Small intestine (tissue), 7 donors: Measurements from ENCODE around the gene IGFL1. TPM values are rescaled to one million over a fixed set of nuclear protein-coding genes. Genes with fewer than 3 reads are reported as not detected.
"Not testable (repeated sequence)": the region's sequence is repeated elsewhere in the genome, so short reads cannot be mapped to it uniquely, and the experiment has no call there.

Source experiments
- DNase-seq, 2 donors: peaks; one replicate each; pipeline versions ENCODE4 v3.0.0 to v3.0.0-alpha.2; 2013
- FAIRE-seq: peaks from 2 replicates; lab custom pipeline; 2012; peaks lifted over from hg19 to GRCh38; lab: Jason Lieb, UNC
- H3K27ac ChIP-seq, 3 donors: one replicate each; pipeline ENCODE4 v1.5.1; 2013; ENCODE audit warnings: low read length in 2 of 3, mild to moderate bottlenecking in 2 of 3, control low read depth in 1 of 3, inconsistent platforms in 1 of 3, low read depth in 1 of 3, moderate library complexity in 1 of 3
- H3K27me3 ChIP-seq, 3 donors: one replicate each; pipeline ENCODE4 v1.6.1; 2013; ENCODE audit warnings: low read length in 3 of 3, inconsistent platforms in 1 of 3; ENCODE audit not compliant: control insufficient read depth in 3 of 3, insufficient read depth in 3 of 3
- H3K36me3 ChIP-seq, 3 donors: one replicate each; pipeline ENCODE4 v1.6.1; 2013; ENCODE audit warnings: low read length in 3 of 3, inconsistent platforms in 1 of 3, low read depth in 1 of 3, mild to moderate bottlenecking in 1 of 3, moderate library complexity in 1 of 3; ENCODE audit not compliant: control insufficient read depth in 3 of 3, insufficient read depth in 2 of 3
- H3K4me1 ChIP-seq, 3 donors: one replicate each; pipeline ENCODE4 v1.6.1; 2013; ENCODE audit warnings: low read length in 2 of 3, inconsistent platforms in 1 of 3, low read depth in 1 of 3, mild to moderate bottlenecking in 1 of 3, moderate library complexity in 1 of 3; ENCODE audit not compliant: control insufficient read depth in 3 of 3, insufficient read depth in 2 of 3
- H3K4me3 ChIP-seq, 3 donors: one replicate each; pipeline ENCODE4 v1.5.1; 2013; ENCODE audit warnings: low read length in 3 of 3, control low read depth in 1 of 3, inconsistent platforms in 1 of 3, low read depth in 1 of 3, mild to moderate bottlenecking in 1 of 3, moderate library complexity in 1 of 3
- H3K9me3 ChIP-seq, 2 donors: one replicate each; pipeline ENCODE4 v1.6.1; 2013; ENCODE audit warnings: low read depth in 1 of 2, low read length in 1 of 2; ENCODE audit not compliant: control insufficient read depth in 2 of 2, insufficient read depth in 1 of 2
- WGBS, 3 donors: extraction: QIAGEN DNeasy Blood & Tissue Kit; methylation state at CpG; one replicate each; pipeline ENCODE4 v1.1.7; 2013; 5-methylcytosine and 5-hydroxymethylcytosine counted together
- polyA plus RNA-seq, 4 donors: library from polyadenylated mRNA; stranded (reverse) in 3 of 4; unstranded in 1 of 4; fragments of 200-250 nt in 3 of 4; fragments of 120-200 nt in 1 of 4; gene quantifications; one replicate each; pipeline versions ENCODE4 v1.2.1 to v1.2.3, GENCODE V29; 2013
- donor health status: healthy with polysubstance abuse.
- donor health status: control.
- donor health status: control.
- donor health status: Bipolar disorder and iron deficiency.
- donor health status: healthy.

Gene IGFL1
- polyA plus RNA-seq, 4 donors: not detected

GRCh38 chr19:46233871-46234270 lies 4.3 kb downstream of the IGFL1 start:
- H3K9me3 ChIP-seq, FAIRE-seq, H3K4me1 ChIP-seq, H3K27me3 ChIP-seq, H3K4me3 ChIP-seq, H3K27ac ChIP-seq, H3K36me3 ChIP-seq: not testable (repeated sequence)
- 45 to 60% (median 57%) methylated on average over 4 of the region's 4 CpGs for WGBS, 3 donors
- peak in 1 of 2 donors; percentile 49 for DNase-seq

GRCh38 chr19:46238141-46238540 lies 8.6 kb downstream of the IGFL1 start:
- 90 to 95% (median 92%) methylated on average over 2 of the region's 2 CpGs for WGBS, 3 donors
- H3K36me3 ChIP-seq, H3K4me1 ChIP-seq, DNase-seq, H3K27ac ChIP-seq, H3K9me3 ChIP-seq, FAIRE-seq, H3K4me3 ChIP-seq, H3K27me3 ChIP-seq: not testable (repeated sequence)

- H3K36me3 ChIP-seq: no peaks in the 10 kb centered on the region
- DNase-seq: peak in 1 of 2 donors; percentile 18
- peaks cover 0 to 9% (median 0%) of the 10 kb centered on the region in 3 donors for H3K4me1 ChIP-seq
- no peak for FAIRE-seq
- H3K27me3 ChIP-seq: no peaks in the 10 kb centered on the region
- H3K27ac ChIP-seq: no peak overlapping the region
- no peaks in the 10 kb centered on the region for H3K9me3 ChIP-seq
- WGBS, 3 donors: 13 to 51% (median 25%) methylated on average over 6 of the region's 6 CpGs
- no peak overlapping the region for H3K4me3 ChIP-seq
Measured at GRCh38 chr19:46239193-46240024, 9.9 kb downstream of the IGFL1 start.

- Histone ChIP-seq H3K27ac (no peak overlapping the region), H3K27me3 (no peaks in the 10 kb centered on the region), H3K4me1 (peaks cover 0 to 9% (median 0%) of the 10 kb centered on the region in 3 donors), H3K36me3 (no peaks in the 10 kb centered on the region), H3K4me3 (no peak overlapping the region), H3K9me3 (no peaks in the 10 kb centered on the region)
- DNase-seq (no peak), FAIRE-seq (no peak)
- WGBS, 3 donors: 26 to 61% (median 31%) methylated on average over 4 of the region's 4 CpGs
Measured at GRCh38 chr19:46240693-46241092, 11.2 kb downstream of the IGFL1 start.

- H3K27ac ChIP-seq: no peak overlapping the region
- FAIRE-seq (no peak), DNase-seq (peak; percentile 13 to 14)
- H3K36me3 ChIP-seq: no peaks in the 10 kb centered on the region
- no peaks in the 10 kb centered on the region for H3K27me3 ChIP-seq
- no peak overlapping the region for H3K4me3 ChIP-seq
- peaks cover 0 to 9% (median 0%) of the 10 kb centered on the region in 3 donors for H3K4me1 ChIP-seq
- H3K9me3 ChIP-seq: no peaks in the 10 kb centered on the region
- WGBS, 3 donors: 0 to 21% (median 18%) methylated on average over 2 of the region's 2 CpGs
Measured at GRCh38 chr19:46241626-46242025, 12.1 kb downstream of the IGFL1 start.

- not testable (repeated sequence) for H3K9me3 ChIP-seq, FAIRE-seq, H3K4me3 ChIP-seq, H3K4me1 ChIP-seq, DNase-seq, H3K36me3 ChIP-seq, H3K27ac ChIP-seq, H3K27me3 ChIP-seq
- WGBS, 3 donors: 88 to 95% (median 94%) methylated on average over 6 of the region's 6 CpGs
Measured at GRCh38 chr19:46243081-46243654, 13.6 kb downstream of the IGFL1 start.

- Histone ChIP-seq H3K36me3 (no peaks in the 10 kb centered on the region), H3K27ac (no peak overlapping the region), H3K27me3 (peaks cover 0 to 2% (median 0%) of the 10 kb centered on the region in 3 donors), H3K4me1 (no peaks in the 10 kb centered on the region), H3K4me3 (no peak overlapping the region), H3K9me3 (no peaks in the 10 kb centered on the region)
- DNase-seq (no peak), FAIRE-seq (no peak)
- WGBS, 3 donors: 47 to 62% (median 61%) methylated on average over 3 of the region's 3 CpGs
Measured at GRCh38 chr19:46250076-46250735, 20.7 kb downstream of the IGFL1 start.

GRCh38 chr19:46251416-46251815 lies 21.9 kb downstream of the IGFL1 start:
- no peaks in the 10 kb centered on the region for H3K9me3 ChIP-seq
- H3K36me3 ChIP-seq: no peaks in the 10 kb centered on the region
- FAIRE-seq (no peak), DNase-seq (no peak)
- H3K4me3 ChIP-seq: no peak overlapping the region
- WGBS, 3 donors: 44 to 67% (median 49%) methylated on average over 5 of the region's 5 CpGs
- H3K4me1 ChIP-seq: no peaks in the 10 kb centered on the region
- no peak overlapping the region for H3K27ac ChIP-seq
- H3K27me3 ChIP-seq: peaks cover 0 to 2% (median 0%) of the 10 kb centered on the region in 3 donors
